Measurements from ENCODE around the gene QRICH2. TPM values are rescaled to one million over a fixed set of nuclear protein-coding genes. Genes with fewer than 3 reads are reported as not detected.

QRICH2 gene
- total and polyA plus RNA-seq, 2 of the 4 experiments (the other 2 are of a cell fraction) = 4.3 to 4.8 TPM

GRCh38 chr17:76312735-76313134 is 4.7 kb upstream of the QRICH2 start:
- H2AK9ac ChIP-seq (replicated peaks; ENCODE audit: low read depth, low read length, poor library complexity) = no peak overlapping the region
- no TSS peak for BruUV-seq (replicated peaks)
- dilution Hi-C loops (cut with HindIII; ENCODE audit: low sequenced_read_pairs, unreplicated experiment) (no loop called here), in situ Hi-C loops (cut with MboI; ENCODE audit: low sequenced_read_pairs) (no loop called here), intact Hi-C loops (cut with micrococcal nuclease) (loop anchor here (10.0 kb wide), 1 partner anchor 142 kb away; the partner anchor contains the start of gene UBE2O)
- H2AK5ac ChIP-seq (ENCODE audit: low read depth, low read length) = no peak overlapping the region
- H2BK20ac ChIP-seq (ENCODE audit: low read depth, low read length) = no peak overlapping the region
- H3K9me3 ChIP-seq (ENCODE audit: control insufficient read depth, insufficient read depth, low read length) = no peaks in the 10 kb centered on the region
- no peak for DNase-seq
- no peaks in the 10 kb centered on the region for H3K27me3 ChIP-seq (ENCODE audit: control insufficient read depth, insufficient read depth, low read length)
- no peak overlapping the region for H2BK120ac ChIP-seq (ENCODE audit: low read depth, low read length)
- H3K36me3 ChIP-seq (ENCODE audit: control insufficient read depth, insufficient read depth, low read length) = peaks cover 34% of the 10 kb centered on the region
- POLR2A ChIA-PET (ENCODE audit: unreplicated experiment) = no interaction called here
- no CpG with 5 or more reads among the region's 9 CpGs for WGBS, 2 experiments (ENCODE audit: extremely low coverage in 2 of 2, insufficient read length in 1 of 2)
- no peak overlapping the region for H4K91ac ChIP-seq (ENCODE audit: insufficient read depth, low read depth, low read length)
- no peak for ATAC-seq (ENCODE audit: low read depth)
- CTCF ChIA-PET = interaction anchor here (1.0 kb wide), 1 partner anchor 73 kb away, joined by 3 read pairs; no protein-coding TSS in a partner anchor
- no peak overlapping the region for H2BK15ac ChIP-seq (ENCODE audit: low read depth, low read length)
- no peak overlapping the region for H2AFZ ChIP-seq (replicated peaks; ENCODE audit: low read length, poor library complexity)
- no peak overlapping the region for H3K23ac ChIP-seq (ENCODE audit: low read depth, low read length)
- H4K5ac ChIP-seq (ENCODE audit: low read depth, low read length) = no peak overlapping the region
- no peak overlapping the region for H3K56ac ChIP-seq (ENCODE audit: extremely low read depth, insufficient read depth, low read length)
- no peak overlapping the region for H3K18ac ChIP-seq (ENCODE audit: low read depth, low read length)
- H3K79me1 ChIP-seq (ENCODE audit: low read depth in 1 of 2, low read length in 2 of 2) = peaks cover 4 to 27% of the 10 kb centered on the region in 2 experiments; a peak in 2 of 4 replicates
- H3K4me3 ChIP-seq (ENCODE audit: insufficient read depth, low read depth, low read length) = no peak overlapping the region
- no peak overlapping the region for H3K4me2 ChIP-seq (ENCODE audit: low read depth, low read length)
- no peak overlapping the region for H4K8ac ChIP-seq (ENCODE audit: low read depth in 2 of 2, low read length in 2 of 2)
- H3K9me1 ChIP-seq (ENCODE audit: insufficient read depth, low read length) = 0 out of 2 replicates have a peak, but pooled peaks cover 4% of the 10 kb centered on the region
- TF ChIP-seq, protein P1, sequence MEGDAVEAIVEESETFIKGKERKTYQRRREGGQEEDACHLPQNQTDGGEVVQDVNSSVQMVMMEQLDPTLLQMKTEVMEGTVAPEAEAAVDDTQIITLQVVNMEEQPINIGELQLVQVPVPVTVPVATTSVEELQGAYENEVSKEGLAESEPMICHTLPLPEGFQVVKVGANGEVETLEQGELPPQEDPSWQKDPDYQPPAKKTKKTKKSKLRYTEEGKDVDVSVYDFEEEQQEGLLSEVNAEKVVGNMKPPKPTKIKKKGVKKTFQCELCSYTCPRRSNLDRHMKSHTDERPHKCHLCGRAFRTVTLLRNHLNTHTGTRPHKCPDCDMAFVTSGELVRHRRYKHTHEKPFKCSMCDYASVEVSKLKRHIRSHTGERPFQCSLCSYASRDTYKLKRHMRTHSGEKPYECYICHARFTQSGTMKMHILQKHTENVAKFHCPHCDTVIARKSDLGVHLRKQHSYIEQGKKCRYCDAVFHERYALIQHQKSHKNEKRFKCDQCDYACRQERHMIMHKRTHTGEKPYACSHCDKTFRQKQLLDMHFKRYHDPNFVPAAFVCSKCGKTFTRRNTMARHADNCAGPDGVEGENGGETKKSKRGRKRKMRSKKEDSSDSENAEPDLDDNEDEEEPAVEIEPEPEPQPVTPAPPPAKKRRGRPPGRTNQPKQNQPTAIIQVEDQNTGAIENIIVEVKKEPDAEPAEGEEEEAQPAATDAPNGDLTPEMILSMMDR (conservative IDR thresholded peaks at IDR 0.05; ENCODE audit: low read depth, low read length) = no peak
- no peak for TF ChIP-seq FOS (IDR thresholded peaks at IDR 0.05; ENCODE audit: low read depth, low read length)
- no peak for TF ChIP-seq CEBPB (IDR thresholded peaks at IDR 0.05; ENCODE audit: low read depth, low read length)
- TF ChIP-seq POLR2A (IDR thresholded peaks at IDR 0.05; ENCODE audit: low read depth, low read length) = no peak
- no peak for TF ChIP-seq RCOR1 (IDR thresholded peaks at IDR 0.05; ENCODE audit: insufficient replicate concordance, low read length)
- TF ChIP-seq MAFK (IDR thresholded peaks at IDR 0.05; ENCODE audit: low read depth, low read length) = no peak
- no peak for TF ChIP-seq MXI1 (IDR thresholded peaks at IDR 0.05; ENCODE audit: borderline replicate concordance, low read depth, low read length)
- no peak for TF ChIP-seq BHLHE40 (IDR thresholded peaks at IDR 0.05; ENCODE audit: low read depth, low read length)
- TF ChIP-seq RFX5 (IDR thresholded peaks at IDR 0.05; ENCODE audit: low read depth, low read length) = no peak
- TF ChIP-seq SMC3 (IDR thresholded peaks at IDR 0.05; ENCODE audit: low read depth, low read length) = no peak
- TF ChIP-seq, protein P2, sequence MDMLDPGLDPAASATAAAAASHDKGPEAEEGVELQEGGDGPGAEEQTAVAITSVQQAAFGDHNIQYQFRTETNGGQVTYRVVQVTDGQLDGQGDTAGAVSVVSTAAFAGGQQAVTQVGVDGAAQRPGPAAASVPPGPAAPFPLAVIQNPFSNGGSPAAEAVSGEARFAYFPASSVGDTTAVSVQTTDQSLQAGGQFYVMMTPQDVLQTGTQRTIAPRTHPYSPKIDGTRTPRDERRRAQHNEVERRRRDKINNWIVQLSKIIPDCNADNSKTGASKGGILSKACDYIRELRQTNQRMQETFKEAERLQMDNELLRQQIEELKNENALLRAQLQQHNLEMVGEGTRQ (IDR thresholded peaks at IDR 0.05; ENCODE audit: low read depth, low read length) = no peak
- no peak overlapping the region for H2BK5ac ChIP-seq (ENCODE audit: low read depth, low read length, poor library complexity, severe bottlenecking)
- no peak overlapping the region for H3K27ac ChIP-seq (ENCODE audit: insufficient read depth, low read length)
- no peak overlapping the region for H3K14ac ChIP-seq (replicated peaks; ENCODE audit: low read depth, low read length)
- H3K4ac ChIP-seq (ENCODE audit: low read depth, low read length) = no peak overlapping the region
- H3K4me1 ChIP-seq (ENCODE audit: control insufficient read depth, insufficient read depth, low read length) = peaks cover 5% of the 10 kb centered on the region; the same call in 1 of the 2 replicates
- no peak overlapping the region for H3K9ac ChIP-seq (ENCODE audit: low read depth, low read length)
- 0 out of 2 replicates have a peak, but pooled peaks cover 3% of the 10 kb centered on the region for H4K20me1 ChIP-seq (ENCODE audit: insufficient read depth, low read length)
